Urothelium cell line (cell line): ENCODE measurements around the gene TRIM38.
"Not testable (repeated sequence)": the region's sequence is repeated elsewhere in the genome, so short reads cannot be mapped to it uniquely, and the experiment has no call there.

ENCODE experiments used
- DNase-seq: peaks from one replicate; pipeline ENCODE4 v3.0.0; 2011; ENCODE audit warnings: low spot score, mixed read lengths
- FAIRE-seq: peaks from 2 replicates; lab custom pipeline; 2011; peaks lifted over from hg19 to GRCh38; lab: Jason Lieb, UNC

The TRIM38 gene

GRCh38 chr6:25942561-25943147, 19.9 kb upstream of the TRIM38 start:
- FAIRE-seq, result no peak
- DNase-seq, result no peak

DNA sequence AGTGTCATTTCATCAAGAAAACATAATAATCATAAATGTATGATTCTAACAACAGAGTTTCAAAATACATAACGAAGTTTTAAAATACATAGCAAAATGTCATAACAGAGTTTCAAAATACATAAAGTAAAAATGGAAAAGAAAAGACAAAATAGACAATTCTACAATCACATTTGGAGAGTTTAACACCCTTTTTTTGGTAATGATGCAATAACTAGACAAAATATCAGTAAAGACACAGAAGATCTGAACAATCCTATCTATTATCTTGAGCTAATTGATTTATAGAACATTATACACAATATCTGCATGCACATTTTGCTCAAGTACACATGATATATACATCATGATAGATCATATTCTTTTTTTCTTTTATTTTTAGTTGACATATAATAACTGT, 18.7 kb upstream of the TRIM38 start:
- FAIRE-seq (no peak), DNase-seq (no peak)

DNA sequence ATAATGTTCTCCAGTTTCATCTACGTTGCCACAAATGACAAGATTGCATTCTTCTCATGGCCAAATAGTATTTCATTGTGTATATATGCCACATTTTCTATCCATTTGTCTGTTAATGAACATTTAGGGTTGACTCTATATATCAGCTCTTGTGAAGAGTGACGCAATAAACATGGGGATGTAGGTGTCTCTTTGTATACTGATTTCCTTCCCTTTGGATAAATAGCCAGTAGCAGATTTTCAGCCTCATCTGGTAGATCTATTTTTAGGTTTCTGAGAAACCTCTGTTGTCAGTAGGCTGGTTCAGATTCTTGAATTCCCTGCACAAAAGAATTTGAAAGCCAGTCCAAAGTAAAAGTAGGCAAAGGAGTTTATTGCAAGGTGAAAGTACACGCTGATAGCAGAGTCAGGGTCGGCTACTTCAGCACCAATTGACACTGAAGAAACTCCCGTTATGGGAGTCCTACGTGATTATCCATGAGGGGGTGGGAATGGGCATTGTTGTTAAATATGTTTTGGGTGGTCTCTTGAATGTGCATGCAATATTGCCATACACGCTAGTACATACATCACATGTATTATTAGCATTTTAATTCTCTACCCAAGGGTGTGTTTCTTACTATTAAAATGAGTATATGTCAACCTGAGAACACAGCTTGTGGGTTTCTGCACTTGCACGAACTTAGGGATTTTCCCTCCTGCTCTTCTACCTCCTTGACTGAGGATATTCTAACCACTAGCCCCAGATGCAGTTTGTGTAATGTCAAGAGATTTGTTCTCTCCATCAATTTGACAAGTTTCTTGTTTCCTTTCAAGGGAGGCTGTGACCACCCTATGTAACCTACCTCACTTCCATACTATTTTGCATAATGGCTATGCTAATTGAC, 17.7 kb upstream of the TRIM38 start:
- FAIRE-seq (no peak), DNase-seq (no peak)

- not testable (repeated sequence) for DNase-seq, FAIRE-seq
These were observed 16.9 kb upstream of the TRIM38 start for GRCh38 chr6:25945738-25946137.

DNA sequence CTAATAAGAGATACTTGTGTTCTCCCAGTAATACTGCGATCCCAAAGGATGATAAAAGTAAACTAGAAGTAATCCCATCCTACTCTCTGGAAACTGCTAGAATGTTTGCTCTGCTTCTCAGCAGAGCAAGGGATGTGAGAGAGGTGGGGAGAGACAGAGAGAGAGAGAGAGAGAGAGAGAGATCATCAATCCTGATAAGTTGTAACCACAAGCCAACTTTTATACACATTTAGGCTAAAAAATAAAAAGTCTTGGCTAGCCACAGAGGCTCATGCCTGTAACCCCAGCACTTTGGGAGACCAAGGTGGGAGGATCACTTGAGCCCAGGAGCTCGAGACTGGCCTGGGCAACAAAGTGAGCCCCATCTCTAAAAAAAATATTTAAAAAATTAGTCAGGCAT, 16.0 kb upstream of the TRIM38 start:
- no peak for FAIRE-seq

GRCh38 chr6:25947492-25947891, 15.1 kb upstream of the TRIM38 start:
- DNase-seq, FAIRE-seq: not testable (repeated sequence)

More for the DNA sequence above, 16.0 kb upstream of the TRIM38 start:
- no peak for DNase-seq

- DNase-seq, result no peak
- FAIRE-seq, result no peak
These were observed 12.9 kb upstream of the TRIM38 start for GRCh38 chr6:25949695-25950094.

DNA sequence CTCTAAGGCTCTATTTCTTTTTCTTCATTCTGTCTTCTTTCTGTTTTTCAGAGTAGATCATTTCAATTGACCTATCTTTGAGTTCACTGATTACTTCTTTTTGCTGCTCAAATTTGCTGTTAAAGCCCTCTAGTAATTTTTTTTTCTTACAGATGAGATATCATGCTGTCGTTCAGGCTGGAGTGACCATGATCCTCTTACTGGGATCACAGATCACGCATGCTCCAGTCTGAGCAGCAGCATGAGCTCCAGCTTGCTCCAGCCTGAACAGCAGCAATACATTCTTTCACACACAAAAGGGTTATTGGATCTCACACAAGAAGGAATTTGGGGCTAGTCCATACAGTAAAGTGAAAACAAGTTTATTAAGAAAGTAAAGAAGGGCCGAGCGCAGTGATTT, 12.3 kb upstream of the TRIM38 start:
- FAIRE-seq (no peak), DNase-seq (no peak)

DNA sequence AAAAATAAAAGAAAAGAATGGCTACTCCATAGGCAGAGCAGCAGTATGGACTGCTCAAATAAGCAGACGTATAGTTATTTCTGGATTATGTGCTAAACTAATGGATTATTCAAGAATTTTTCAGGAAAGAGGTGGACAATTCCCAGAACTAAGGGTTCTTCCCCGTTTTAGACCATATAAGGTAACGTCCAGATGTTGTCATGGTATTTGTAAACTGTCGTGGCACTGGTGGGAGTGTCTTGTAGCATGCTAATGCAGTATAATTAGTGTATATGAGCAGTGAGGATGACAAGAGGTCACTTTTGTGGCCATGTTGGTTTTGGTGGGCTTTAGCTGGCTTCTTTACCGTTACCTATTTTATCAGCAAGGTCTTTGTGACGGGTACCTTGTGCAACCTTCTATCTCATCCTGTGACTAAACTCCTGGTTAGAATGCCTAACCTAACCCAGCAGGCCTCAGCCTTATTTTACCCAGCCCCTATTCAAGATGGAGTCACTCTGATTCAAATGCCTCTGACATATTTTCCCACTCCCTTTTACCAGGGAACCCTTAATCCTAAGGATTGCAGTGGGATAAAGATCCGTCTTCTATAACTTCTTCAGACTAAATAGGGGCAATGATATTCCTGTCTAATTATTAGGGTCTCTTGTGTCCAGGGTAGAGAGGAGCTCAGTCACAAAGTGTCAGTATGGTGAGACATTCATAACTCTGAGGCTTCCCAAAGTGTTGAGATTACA, 11.1 kb upstream of the TRIM38 start:
- FAIRE-seq (no peak), DNase-seq (no peak)

GRCh38 chr6:25952535-25952934, 10.1 kb upstream of the TRIM38 start:
- FAIRE-seq (no peak), DNase-seq (no peak)

DNA sequence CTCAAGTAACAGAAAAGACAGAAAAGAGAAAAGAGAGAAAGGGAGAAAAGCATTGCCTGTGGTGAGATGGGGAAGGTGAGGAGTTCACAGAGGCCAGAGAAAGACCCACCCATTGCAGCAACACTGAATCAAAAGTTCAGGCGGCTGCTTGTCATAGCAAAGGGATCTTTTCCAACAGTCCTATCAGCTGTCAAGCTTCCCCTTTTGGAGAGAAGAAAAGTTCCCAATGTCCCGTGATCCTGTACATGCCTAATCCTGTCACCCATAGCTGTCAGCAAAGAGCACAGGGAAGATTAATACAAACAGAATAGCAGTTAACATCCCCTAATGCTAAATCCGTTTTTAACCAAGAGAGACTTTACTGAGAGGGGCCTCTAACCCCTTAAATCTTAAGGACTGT, 8.9 kb upstream of the TRIM38 start:
- FAIRE-seq, result no peak
- no peak for DNase-seq

GRCh38 chr6:25954756-25955155, 7.8 kb upstream of the TRIM38 start:
- FAIRE-seq, result no peak
- no peak for DNase-seq

- FAIRE-seq (no peak), DNase-seq (no peak)
These were observed 6.4 kb upstream of the TRIM38 start for GRCh38 chr6:25956226-25956625.

DNA sequence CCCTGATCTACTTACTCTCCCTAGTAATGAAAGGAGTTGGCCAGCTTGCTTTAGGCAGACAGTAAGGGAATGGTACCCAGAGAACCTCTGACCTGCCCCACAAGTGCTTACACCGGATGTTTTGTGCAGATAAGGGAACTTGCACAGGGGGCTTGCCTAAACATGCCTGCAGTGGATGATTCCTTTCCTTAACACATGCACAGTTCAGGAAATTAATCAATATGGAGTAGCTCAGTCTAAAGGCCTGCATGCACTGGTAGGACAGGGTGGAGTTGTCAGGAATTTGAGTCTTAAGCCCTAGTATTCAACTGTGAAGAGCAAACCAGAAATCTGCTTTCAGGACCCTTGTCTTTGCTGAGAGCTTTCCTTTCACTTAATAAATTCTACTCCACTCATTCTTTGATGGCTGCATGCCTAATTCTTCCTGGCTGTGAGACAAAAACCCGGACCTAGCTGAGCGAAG, 3.9 kb upstream of the TRIM38 start:
- FAIRE-seq, result no peak
- DNase-seq, result no peak

DNA sequence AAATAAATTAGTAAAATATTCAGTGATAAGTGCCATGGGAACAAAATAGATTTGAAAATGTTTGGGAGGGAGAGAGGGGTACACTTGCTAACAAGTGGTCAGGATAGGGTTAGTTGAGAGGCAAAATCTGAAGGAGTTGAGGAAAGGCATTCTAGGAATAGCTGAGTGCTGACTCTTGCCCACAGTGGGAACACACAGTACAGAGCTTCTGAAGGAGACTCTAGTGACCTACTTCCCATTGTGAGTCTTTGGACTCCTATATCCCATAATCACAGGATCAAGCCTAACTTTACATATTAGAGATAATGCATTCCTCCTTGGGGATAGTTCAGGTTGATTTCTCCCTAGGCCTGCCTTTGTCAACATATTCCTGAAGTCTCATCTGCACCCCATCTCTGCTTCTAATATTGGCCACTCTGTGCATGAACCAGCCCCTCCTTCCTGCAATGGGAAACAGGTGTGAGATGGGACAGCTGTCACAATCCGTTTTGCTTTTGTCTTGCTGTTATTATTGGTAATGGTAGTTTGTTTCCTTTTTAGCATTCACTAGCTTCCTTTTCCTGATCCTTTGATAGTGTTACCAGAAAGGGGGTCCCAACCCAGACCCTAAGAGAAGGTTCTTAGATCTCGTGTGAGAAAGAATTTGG, 2.6 kb upstream of the TRIM38 start:
- no peak for FAIRE-seq

DNA sequence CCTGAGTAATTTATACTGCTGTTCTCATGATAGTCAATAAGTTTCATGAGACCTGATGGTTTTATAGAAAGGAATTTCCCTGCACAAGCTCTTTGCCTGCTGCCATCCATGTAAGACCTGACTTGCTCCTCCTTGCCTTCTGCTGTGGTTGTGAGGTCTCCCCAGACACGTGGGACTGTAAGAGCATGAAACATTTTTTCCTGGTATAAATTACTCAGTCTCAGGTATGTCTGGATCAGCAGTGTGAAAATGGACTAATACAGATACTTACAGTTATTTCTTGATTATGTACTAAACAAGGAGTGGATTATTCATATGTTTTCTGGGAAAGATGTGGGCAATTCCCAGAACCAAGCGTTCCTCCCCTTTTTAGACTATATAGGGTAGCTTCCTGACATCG, 1.9 kb upstream of the TRIM38 start:
- no peak for DNase-seq
- no peak for FAIRE-seq

More for the DNA sequence above, 2.6 kb upstream of the TRIM38 start:
- no peak for DNase-seq

DNA sequence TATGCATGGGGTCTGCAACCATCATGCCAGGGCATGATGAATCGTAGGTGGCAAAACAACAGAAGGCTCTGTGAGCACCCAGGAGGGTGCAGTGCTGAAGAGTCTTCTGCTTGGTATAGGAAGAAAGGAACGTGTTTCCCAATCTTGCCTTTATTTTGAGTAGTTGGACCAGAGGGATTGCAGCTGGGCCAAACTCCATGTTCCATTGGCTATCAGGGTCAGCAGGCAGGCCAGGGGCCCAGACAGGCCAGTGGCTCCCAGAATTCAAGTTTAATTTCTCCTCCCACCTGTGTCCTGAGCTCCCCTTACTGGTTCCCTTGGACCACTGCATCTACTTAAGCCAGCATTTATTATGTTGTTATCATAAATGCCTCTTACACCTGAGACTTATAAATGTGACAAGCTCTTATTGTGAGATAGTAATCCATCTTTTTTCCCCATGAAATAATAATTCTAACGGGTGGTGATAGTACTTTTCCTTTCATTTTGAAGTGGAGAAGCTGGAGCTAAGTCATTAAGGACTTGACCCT, 918 bp upstream of the TRIM38 start:
- FAIRE-seq (no peak), DNase-seq (no peak)

- no peak for FAIRE-seq
- DNase-seq, result no peak
These were observed 973 bp downstream of the TRIM38 start for GRCh38 chr6:25963426-25964123.

GRCh38 chr6:25965058-25965457, 2.5 kb downstream of the TRIM38 start:
- DNase-seq (no peak), FAIRE-seq (no peak)

GRCh38 chr6:25966711-25967110, 4.1 kb downstream of the TRIM38 start:
- DNase-seq (no peak), FAIRE-seq (no peak)
